NCI-H1105 treated with DMSO at 0.1 percent for 48 hours (cell line): ENCODE measurements around the gene CGB1.
"Not testable (repeated sequence)": the region's sequence is repeated elsewhere in the genome, so short reads cannot be mapped to it uniquely, and the experiment has no call there.

Experiments used
- DNase-seq: peaks from one replicate; lab custom pipeline; 2025; lab: John Stamatoyannopoulos, UW

The CGB1 gene

DNA sequence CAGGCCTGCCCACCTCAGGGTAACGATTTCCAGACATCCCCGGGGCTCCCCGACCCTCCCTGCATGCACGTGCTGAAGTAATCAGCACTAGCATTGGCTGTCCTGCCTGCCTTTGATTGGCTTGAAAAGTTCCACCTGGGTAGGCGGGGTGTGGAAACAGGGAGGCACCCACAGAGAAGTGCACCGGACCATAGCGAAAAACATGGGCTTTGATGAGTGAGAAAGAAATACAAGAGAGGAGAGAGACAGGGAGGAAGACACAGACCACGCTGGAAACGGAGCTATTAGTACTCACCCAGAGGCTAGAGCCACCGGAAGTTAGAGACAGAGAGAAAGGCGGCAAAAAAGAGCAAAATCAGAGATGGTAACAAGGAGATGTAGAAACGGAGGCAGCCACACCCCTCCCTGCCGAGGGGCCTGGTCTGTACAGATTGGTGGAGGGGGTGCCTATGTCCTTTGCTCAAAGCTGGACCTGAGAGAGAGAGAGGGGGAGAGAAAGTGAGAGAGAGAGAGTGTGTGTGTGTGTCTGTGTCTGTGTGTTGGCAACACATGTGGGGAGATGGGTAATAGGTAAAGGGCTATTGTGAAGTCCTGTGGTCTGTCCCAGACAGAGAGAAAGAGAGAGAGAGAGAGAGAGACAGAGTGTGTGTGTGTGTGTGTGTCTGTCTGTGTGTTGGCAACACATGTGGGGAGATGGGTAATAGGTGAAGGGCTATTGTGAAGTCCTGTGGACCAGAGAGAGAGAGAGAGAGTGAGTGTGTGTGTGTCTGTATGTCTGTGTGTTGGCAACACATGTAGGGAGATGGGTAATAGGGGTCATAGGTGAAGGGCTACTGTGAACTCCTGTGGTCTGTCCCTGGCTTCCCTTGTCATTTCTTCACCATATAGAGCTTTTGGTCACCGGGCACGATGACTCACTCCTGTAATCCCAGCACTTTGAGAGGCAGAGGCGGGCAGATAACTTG is 15.5 kb downstream of the CGB1 start:
- no peak for DNase-seq

DNA sequence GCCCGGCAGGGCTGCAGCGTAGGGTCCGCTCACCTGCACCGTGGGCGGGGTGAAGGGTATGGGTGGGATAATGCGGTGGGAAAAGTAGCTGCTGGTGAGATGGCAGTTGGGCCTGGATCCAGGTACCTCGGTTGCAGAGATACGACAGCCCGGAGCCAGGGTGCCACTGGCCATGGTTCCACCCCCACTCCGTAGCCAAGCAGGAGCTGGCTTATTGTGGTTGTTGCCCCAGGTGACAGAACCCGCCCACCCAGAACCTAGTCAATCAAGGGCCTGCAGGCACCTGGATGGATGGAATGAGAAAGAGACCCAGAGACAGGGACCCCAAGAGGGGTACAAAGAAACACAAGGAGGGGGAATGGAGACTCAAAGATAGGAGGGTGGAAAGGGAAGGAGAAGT is 16.4 kb downstream of the CGB1 start:
- DNase-seq, result no peak

DNA sequence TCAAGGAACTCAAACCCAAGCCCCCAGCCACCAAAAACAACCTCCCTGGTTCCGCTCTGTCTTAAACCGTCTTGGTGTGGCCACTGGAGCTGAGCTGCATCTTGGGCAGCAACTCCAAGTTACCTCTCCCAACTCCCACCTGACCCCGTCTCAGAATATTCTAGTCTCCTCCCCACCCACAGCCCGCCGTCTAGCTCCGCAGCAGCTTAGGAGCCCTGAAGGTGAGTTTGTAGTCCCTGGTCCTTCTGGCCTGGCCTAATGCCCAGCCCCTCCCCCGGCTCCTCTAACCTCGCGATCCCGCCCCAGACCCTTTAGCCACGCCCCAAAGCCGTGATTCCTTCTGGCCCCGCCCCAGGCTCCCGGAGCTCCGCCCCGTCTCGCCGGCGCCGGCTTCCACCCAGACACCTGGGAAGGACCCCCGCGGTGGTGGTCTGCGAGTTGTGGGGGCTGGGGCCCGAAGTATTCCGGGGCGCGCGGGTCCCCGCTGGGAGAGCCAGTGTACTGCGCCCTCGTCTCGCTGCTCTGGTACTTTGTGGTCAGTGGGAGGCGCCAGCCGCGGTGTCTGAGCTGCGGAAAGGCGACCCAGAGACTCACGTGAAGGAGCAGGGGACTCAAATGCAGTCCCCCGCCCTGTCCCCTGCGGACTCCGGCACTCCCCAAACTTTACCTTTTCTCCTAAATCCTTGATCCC is 17.3 kb downstream of the CGB1 start:
- peak; percentile 63 for DNase-seq

DNA sequence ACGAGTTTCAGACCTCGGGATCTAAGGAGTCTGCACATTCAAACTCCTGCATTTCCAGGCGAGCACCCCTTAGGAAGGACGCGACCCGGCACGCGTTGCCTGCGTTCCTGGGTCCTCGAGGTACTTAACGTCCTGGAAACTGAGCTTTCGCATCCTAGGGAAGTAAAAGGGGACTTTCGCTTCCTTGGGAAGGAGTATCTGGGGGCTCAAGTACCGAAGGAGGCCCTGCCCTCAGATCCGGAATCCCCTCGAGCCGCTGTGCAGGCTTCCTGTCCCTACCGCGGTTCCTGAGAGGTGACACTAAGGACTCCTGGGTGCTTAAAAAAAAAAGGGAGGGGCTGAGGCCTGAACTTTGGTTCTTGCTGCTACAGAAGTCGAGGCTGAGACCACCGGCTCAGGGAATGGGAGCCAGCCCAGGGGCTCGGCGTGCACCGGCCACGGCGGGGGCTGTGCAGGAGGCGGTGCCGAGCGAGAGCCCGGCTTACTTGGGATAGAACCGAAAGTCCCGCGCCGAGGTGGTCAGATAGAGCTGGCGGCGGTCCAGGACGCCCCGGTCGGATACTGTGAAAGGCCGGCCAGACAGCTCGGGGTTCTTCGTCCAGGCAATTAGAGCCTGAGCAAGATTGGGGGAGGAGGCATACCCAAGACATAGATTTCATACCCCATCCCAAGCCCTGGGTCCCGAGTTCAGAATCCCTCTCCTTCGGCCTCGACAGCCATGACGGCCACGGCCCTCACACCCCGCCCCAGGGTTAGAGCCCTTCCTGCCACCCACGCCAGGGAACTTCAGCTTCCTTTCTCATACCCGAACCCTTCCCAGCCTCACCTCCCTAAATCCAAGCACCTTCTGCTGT is 18.1 kb downstream of the CGB1 start:
- DNase-seq, result not testable (repeated sequence)

DNA sequence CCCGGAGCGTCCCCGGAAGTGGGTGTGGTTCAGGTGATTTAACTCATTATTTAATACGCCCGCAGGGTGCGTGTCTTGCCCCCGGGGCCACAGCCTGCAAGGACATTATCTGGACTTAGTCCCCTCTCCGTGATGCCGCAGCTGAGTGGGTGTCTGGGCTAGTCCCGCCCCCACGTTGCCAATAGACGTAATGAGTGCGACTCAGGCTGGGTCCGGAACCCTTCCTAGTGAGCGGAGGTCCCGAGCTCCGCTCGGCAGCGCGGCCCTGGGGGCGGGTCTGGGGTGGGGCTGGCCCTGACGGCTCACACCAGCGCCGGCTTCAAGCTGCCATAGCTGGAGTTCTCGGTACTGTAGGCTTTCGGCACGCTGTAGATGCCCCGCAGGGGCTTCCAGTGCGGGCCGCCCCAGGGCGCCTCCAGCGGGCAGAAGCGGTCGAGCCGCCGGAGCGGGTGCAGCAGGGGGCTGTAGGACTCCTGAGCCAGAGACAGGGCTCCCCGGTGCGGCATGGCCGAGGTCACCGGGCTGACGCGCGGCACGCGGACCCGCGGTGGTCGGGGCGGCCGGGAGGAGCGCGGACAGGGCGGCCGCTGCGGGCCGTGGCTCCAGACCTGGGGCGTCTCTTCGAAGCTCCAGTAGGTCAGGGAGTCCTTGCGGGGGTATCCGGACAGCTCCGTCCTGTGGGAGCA is 18.9 kb downstream of the CGB1 start:
- peak; percentile 51 for DNase-seq

DNA sequence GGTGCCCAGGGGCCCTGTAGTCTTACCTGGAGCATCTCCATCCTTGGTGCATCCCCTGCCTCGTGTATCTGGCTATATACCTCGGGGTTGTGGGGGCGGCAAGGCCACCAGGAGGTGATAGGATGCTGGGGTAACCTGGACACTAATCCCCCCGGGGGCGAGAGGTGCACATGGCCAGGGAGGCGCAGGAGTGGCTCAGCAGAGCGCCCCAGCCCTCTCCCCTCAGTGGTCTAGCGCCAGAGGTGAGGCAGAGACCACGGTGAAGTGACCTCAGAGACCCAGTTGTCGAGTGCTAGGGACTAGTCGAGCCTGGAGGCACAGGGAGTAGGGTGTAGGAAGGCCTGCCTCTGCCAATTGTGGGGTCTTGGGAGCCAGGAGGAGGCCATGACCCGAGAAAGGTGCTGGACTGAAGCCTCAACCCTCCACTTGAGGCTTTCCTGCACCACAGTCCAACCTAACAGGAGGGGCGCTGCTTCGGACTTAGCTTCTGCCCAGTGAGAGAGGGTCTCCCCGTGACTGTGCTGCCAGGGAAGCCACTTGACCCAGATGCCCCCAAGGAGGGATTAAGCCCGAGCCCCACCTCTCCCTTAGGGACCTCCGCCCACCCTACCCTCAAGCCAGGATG is 19.5 kb downstream of the CGB1 start, which contains the start of gene LHB:
LHB (minus strand) TSS at position 51 of the 625 bp plus-strand sequence; CDS start at position 41, 10 bp downstream.
- DNase-seq, result no peak

DNA sequence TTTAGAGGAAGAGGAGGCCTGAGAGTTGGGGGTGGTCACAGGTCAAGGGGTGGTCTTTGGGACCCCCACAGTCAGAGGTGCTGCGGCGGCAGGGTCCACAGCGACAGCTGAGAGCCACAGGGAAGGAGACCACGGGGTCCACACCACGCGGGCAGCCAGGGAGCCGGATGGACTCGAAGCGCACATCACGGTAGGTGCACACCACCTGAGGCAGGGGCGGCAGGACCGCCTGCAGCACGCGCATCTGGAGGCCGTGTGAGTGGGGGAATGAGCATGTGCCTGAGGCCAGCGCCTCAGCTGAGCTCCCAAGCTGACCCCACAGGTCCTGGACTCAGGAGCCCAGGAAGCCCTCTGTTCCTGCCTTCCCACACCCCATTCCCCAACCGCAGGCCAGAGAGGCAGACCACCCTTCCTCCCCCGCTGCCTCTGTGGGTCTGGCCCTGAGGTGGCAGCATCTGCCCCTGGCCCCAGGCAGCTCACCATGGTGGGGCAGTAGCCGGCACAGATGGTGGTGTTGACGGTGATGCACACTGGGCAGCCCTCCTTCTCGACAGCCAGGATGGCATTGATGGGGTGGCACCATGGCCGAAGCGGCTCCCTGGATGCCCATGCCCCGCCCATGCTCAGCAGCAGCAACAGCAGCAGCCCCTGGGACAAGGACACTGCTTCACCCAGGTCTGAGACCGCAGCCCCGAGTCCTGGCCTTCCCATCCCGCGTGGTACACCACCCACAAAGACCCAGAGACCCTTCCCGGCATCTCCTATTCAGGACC is 20.4 kb downstream of the CGB1 start:
- no peak for DNase-seq

DNA sequence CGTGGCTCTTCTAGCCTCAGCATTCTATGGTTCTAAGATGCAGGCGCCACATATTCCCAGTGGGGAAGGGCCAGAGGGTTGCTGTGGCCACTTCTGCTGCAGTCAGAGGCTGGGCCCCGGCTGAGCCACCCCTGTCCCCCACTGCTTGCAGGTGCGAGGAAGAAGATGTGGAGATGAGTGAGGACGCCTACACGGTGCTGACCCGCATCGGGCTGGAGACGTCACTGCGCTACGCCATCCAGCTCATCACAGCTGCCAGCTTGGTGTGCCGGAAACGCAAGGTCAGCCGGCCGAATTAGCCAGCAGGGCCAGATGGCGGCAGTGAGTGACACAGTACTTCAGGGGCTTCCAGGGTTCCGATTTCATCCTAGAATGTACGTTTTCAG is 21.8 kb downstream of the CGB1 start:
- no peak for DNase-seq

DNA sequence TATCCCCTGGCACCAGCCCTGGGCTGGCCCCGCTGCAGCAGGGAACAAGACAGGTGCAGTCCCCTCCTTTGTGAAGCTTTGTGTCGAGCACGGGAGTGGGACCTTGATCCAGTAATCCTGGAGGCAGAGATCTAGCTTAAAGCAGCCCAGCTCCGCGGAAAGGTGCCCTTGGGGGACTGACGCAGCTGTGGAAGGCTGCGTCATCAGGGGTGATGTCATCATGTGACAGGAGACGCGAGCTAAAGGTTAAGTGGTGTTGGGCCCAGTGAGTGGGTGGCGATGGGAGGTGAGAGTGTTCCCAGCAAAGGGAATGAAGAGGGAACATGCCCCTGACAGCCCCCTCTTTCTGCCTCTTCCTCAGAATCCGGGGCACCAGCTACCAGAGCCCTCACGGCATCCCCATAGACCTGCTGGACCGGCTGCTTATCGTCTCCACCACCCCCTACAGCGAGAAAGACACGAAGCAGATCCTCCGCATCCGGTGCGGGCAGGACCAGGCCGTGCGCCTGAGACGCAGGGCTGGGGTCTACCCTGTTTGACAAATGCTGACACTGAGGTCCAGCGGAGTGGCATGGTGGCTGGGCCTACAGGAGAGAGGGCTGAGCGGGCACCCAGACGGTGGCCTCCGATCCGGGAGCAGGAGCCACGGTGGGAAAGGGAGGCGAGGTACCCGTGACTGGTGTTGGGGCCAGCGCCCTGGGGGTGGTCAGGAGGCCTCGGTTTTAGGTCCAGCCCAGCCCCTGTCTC is 22.4 kb downstream of the CGB1 start:
- no peak for DNase-seq

DNA sequence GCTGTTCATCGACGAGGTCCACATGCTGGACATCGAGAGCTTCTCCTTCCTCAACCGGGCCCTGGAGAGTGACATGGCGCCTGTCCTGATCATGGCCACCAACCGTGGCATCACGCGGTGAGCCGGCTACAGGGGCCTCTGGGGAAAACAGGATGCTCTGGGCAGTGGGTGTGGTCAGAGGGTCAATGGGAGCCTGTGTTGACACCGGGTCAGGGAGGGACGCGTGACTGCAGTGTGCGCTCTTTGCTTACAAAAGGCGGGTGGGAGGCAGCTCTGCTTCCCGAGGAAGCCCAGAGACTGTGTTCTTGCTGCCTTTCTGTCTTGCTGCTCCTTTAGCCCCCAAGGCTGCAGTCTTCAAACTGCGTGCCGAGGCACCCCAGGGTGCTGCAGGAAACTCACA is 25.5 kb downstream of the CGB1 start:
- DNase-seq, result no peak

DNA sequence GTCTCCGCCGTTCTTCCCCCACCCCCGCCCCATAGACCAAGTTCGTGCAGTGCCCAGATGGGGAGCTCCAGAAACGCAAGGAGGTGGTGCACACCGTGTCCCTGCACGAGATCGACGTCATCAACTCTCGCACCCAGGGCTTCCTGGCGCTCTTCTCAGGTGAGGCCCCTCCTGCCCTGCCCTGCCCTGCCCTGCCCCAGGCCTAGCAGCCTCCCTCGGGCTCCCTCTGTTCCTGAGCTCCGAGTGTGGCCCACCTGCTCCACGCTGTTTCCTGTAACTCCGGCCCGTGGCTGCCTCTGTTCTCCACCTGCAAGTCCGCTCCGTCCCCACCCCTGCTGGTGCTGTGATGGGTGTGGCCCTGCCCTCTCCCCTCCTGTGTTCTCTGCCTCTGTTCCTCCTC is 26.2 kb downstream of the CGB1 start:
- DNase-seq, result no peak

DNA sequence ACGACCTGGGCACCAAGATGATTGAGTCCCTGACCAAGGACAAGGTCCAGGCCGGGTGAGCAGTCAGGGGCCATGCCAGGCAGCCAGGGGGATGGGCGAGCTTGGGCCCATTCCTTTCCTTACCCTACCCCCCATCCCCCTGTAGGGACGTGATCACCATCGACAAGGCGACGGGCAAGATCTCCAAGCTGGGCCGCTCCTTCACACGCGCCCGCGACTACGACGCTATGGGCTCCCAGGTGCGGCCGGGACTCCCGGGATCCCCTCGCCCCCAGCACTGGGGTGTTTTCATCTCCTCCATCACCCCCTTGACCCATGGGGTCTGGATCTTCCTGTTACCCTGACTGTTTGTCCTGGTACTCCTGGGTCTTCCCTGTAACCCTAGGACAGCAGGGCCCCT is 26.9 kb downstream of the CGB1 start:
- no peak for DNase-seq

DNA sequence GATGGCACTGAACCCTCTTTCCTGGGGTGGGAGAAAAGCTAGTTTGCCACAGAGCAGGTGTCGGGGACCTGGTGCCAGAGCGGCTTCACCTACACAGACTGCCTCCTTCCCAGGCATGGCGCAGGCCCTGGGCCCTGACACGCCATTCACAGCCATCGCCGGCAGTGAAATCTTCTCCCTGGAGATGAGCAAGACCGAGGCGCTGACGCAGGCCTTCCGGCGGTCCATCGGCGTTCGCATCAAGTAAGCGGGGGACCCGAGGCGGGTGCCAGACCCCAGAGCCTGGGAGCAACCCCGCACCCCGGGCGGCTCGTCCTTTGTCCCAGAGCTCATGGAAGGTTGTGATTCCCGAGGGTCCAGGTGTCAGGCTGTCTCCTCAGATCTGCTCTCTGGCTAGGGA is 29.8 kb downstream of the CGB1 start:
- no peak for DNase-seq

DNA sequence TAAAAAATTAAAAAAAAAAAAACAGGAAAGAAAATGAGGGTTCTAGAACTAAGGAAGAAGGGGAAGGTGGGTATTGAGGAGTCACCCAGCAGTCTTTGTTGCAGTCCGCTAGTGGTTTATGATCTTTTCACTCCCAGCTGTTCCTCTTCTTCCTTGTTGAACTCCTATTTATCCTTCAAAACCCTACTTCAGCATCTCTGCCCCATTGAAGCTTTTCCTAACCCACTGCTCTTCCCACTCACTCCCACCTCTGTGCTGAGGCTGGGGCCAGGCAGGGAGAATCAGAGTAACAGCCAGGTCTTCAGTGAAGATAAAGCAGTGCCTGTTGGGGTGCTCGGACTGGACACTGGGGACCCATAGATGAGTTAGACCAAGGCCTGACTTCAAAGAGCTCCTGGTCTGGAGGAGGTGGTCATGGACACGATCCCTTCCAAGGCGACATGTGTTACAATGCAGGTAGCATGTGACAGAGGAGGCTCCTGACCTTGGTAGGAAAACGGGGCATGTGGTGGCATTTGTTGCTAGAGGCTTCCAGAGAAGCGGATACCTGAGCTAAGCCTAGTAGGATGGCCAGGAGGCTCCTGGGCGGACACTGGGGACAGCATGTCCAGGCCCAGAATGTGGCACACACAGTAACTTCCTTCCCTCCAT is 31.6 kb downstream of the CGB1 start:
- DNase-seq, result no peak

DNA sequence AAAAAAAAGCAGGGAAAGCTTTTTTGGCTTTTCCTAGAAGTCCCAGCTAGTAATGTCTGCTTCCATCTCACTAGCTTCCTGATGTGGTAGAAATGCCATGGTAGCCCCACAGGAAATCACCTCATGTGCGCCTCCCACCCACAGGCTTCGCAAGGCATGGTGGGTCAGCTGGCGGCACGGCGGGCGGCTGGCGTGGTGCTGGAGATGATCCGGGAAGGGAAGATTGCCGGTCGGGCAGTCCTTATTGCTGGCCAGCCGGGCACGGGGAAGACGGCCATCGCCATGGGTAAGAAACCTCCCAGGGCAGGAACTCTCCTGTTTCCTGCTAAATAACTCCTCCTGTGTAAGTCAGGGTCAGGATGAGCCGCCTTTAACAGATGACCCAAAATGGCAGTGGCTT is 32.6 kb downstream of the CGB1 start:
- DNase-seq, result no peak

DNA sequence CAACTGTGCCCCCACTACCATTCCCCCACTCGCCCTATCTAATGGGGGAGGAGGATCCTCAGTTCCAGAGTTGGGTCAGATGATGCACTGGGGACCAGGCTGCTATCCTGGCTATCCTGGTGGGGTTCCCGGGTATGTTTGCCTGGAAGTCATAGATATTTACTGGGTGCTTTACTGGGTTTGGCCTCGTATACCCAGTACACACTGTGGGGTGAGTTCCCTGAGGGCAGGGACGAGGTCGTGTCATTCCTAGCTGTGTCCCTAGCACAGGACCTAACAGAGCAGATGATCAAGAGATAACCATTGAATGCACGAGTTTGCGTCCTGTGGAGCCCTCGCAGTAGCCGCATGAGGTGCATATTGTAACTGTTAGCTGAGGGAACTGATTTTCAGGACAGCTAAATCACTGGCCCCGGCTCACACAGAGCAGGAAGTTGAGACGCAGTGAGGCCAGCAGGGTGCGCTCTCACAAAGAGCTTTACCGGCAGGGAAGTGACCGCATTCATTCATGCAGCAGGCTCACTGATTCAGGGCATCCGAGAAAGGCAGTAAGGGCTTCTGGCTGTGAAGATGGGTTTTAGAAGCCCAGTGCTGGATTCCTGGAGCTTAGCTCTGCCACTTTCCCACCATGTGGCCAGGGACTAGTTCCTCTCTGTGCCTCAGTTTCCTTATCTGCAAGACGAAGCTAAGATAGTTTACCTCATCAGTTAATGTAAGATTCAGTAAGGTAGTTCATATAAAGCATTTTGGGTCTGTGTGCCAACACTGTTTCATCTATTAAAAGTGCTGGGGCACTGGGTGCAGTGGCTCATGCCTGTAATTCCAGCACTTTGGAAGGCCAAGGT is 37.0 kb downstream of the CGB1 start:
- DNase-seq, result no peak

DNA sequence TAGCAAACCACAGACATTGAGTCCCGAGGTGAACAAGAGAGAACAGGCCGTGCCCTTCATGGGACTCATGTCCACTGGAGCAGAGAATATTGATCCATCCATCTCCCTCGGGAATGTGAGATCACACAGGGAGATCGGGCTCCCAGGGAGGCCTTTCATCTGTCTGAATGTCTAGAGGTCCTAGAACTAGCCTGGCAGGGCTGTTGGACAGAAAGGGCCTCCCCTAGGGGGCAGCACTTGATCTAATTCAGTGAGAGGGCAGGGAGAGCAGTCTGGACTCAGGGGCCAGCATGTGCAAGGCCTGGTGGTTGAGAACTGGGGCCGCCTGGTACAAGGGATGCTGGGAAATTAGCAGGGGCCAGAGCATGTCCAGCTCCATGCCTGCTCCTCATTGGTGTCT is 38.7 kb downstream of the CGB1 start:
- DNase-seq, result no peak

DNA sequence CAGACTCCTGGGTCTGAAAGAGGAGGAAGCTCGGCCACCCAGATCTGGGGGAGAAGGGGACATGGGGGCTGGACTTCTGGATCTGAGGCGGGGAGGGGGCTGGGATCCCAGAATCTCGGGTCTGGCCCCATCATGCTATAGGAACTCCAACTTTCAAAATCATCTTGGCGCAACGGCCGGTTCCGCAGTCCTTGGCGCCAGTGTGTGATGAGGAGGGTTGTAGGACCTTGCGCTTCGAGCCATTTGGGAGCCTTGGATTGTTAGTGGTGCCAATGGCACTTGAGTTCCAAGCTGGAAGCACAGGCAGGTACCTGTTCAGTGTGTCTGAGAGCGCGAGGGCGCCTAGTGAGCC is 42.7 kb downstream of the CGB1 start:
- no peak for DNase-seq
